Mesenchymal stem cell (in vitro differentiated cells and primary cell): ENCODE data around the gene OR6K3.

Source experiments
- DNase-seq: peaks from one replicate; pipeline ENCODE4 v3.0.0-alpha.2; 2013
- H2AFZ ChIP-seq: one replicate; pipeline ENCODE4 v1.6.1; 2013; ENCODE audit warnings: low read depth, mild to moderate bottlenecking, control low read depth, inconsistent platforms, low read length, moderate library complexity
- H2AK5ac ChIP-seq: 2 replicates; pipeline ENCODE4 v1.6.1; 2013; ENCODE audit warnings: low read length, moderate library complexity, mild to moderate bottlenecking, inconsistent platforms; ENCODE audit not compliant: severe bottlenecking
- H2BK120ac ChIP-seq: one replicate; pipeline ENCODE4 v1.6.1; 2013; ENCODE audit warnings: low read depth, mild to moderate bottlenecking, inconsistent platforms, low read length, moderate library complexity
- H2BK12ac ChIP-seq, 2 experiments: one replicate each; pipeline ENCODE4 v1.6.1; 2013; ENCODE audit warnings: inconsistent platforms in 2 of 2, low read length in 2 of 2, mild to moderate bottlenecking in 2 of 2, moderate library complexity in 2 of 2, control low read depth in 1 of 2
- H2BK15ac ChIP-seq: one replicate; pipeline ENCODE4 v1.6.1; 2013; ENCODE audit warnings: mild to moderate bottlenecking, low read depth, inconsistent platforms; ENCODE audit not compliant: poor library complexity, severe bottlenecking
- H2BK5ac ChIP-seq: 2 replicates; pipeline ENCODE4 v1.6.1; 2013; ENCODE audit warnings: low read depth, mild to moderate bottlenecking, low read length, control low read depth, inconsistent platforms; ENCODE audit not compliant: poor library complexity, severe bottlenecking
- H3K14ac ChIP-seq, 2 experiments: one replicate each; pipeline ENCODE4 v1.6.1; 2013; ENCODE audit warnings: inconsistent platforms in 2 of 2, low read length in 2 of 2, control low read depth in 1 of 2, mild to moderate bottlenecking in 1 of 2, moderate library complexity in 1 of 2
- H3K18ac ChIP-seq, 2 experiments: one replicate each; pipeline ENCODE4 v1.6.1; 2013; ENCODE audit warnings: inconsistent platforms in 2 of 2, low read length in 2 of 2, control low read depth in 1 of 2, low read depth in 1 of 2, mild to moderate bottlenecking in 1 of 2
- H3K23ac ChIP-seq, 2 experiments: one replicate each; pipeline ENCODE4 v1.6.1; 2013; ENCODE audit warnings: inconsistent platforms in 2 of 2, low read length in 2 of 2, mild to moderate bottlenecking in 2 of 2, moderate library complexity in 2 of 2, control low read depth in 1 of 2
- H3K27ac ChIP-seq: 2 replicates; pipeline ENCODE4 v1.5.1; 2013; ENCODE audit warnings: mild to moderate bottlenecking, moderate library complexity, low read length, control low read depth, inconsistent platforms; ENCODE audit not compliant: poor library complexity, severe bottlenecking
- H3K27me3 ChIP-seq, 2 experiments: 2 replicates each; pipeline versions ENCODE4 v1.6.1 to v1.7.0; 2013; ENCODE audit warnings: low read length in 2 of 2, mild to moderate bottlenecking in 2 of 2, moderate library complexity in 2 of 2, control low read depth in 1 of 2, inconsistent platforms in 1 of 2; ENCODE audit not compliant: control insufficient read depth in 1 of 2, insufficient read depth in 1 of 2
- H3K36me3 ChIP-seq, 2 experiments: 2 replicates each; pipeline versions ENCODE4 v1.6.1 to v1.7.0; 2013; ENCODE audit warnings: low read length in 2 of 2, control low read depth in 1 of 2, inconsistent platforms in 1 of 2, low read depth in 1 of 2, mild to moderate bottlenecking in 1 of 2; ENCODE audit not compliant: insufficient read depth in 2 of 2, control insufficient read depth in 1 of 2
- H3K4ac ChIP-seq, 2 experiments: one replicate each; pipeline ENCODE4 v1.6.1; 2013; ENCODE audit warnings: inconsistent platforms in 2 of 2, low read length in 2 of 2, mild to moderate bottlenecking in 2 of 2, moderate library complexity in 2 of 2, control low read depth in 1 of 2, low read depth in 1 of 2
- H3K4me1 ChIP-seq: 2 replicates; pipeline ENCODE4 v1.6.1; 2013; ENCODE audit warnings: low read depth, low read length, control low read depth; ENCODE audit not compliant: control insufficient read depth, insufficient read depth
- H3K4me2 ChIP-seq: 2 replicates; pipeline ENCODE4 v1.6.1; 2013; ENCODE audit warnings: low read length, mild to moderate bottlenecking, inconsistent platforms; ENCODE audit not compliant: poor library complexity, severe bottlenecking
- H3K4me3 ChIP-seq, 2 experiments: 2 replicates each; pipeline versions ENCODE4 v1.5.1 to v1.7.0; 2013; ENCODE audit warnings: low read length in 2 of 2, mild to moderate bottlenecking in 2 of 2, control low read depth in 1 of 2, low read depth in 1 of 2; ENCODE audit not compliant: insufficient read depth in 1 of 2
- H3K79me1 ChIP-seq: replicated peaks from 2 replicates; pipeline ENCODE4 v1.6.1; 2013; ENCODE audit warnings: mild to moderate bottlenecking, control low read depth, low read length, inconsistent platforms; ENCODE audit not compliant: poor library complexity, severe bottlenecking
- H3K9ac ChIP-seq: 2 replicates; pipeline ENCODE4 v1.7.0; 2013; ENCODE audit warnings: mild to moderate bottlenecking, low read length, moderate library complexity
- H3K9me3 ChIP-seq: 2 replicates; pipeline ENCODE4 v1.7.0; 2013; ENCODE audit warnings: mild to moderate bottlenecking, low read length; ENCODE audit not compliant: control insufficient read depth
- H4K8ac ChIP-seq: one replicate; pipeline ENCODE4 v1.6.1; 2013; ENCODE audit warnings: inconsistent platforms, mild to moderate bottlenecking, low read length, moderate library complexity
- H4K91ac ChIP-seq: one replicate; pipeline ENCODE4 v1.6.1; 2013; ENCODE audit warnings: mild to moderate bottlenecking, low read length, inconsistent platforms
- WGBS: methylation state at CpG from one replicate; pipeline ENCODE4 v1.1.7; 2013; ENCODE audit warnings: mixed read lengths; 5-methylcytosine and 5-hydroxymethylcytosine counted together

The OR6K3 gene

GRCh38 chr1:158714754-158715153 is 5.8 kb downstream of the OR6K3 start:
- H3K9me3 ChIP-seq = no peaks in the 10 kb centered on the region
- H3K4me1 ChIP-seq = no peaks in the 10 kb centered on the region
- no peak overlapping the region for H3K14ac ChIP-seq
- H3K27ac ChIP-seq = no peak overlapping the region
- no peak overlapping the region for H3K9ac ChIP-seq
- no peak overlapping the region for H4K91ac ChIP-seq
- no peaks in the 10 kb centered on the region for H3K79me1 ChIP-seq
- H2BK120ac ChIP-seq = no peak overlapping the region
- H3K4ac ChIP-seq = no peak overlapping the region
- no peak overlapping the region for H2BK12ac ChIP-seq
- no peak overlapping the region for H3K23ac ChIP-seq
- DNase-seq = no peak
- H3K18ac ChIP-seq = no peak overlapping the region
- WGBS = no CpG with 5 or more reads among the region's 1 CpG
- no peak overlapping the region for H2AK5ac ChIP-seq
- H3K4me2 ChIP-seq = no peak overlapping the region
- H2AFZ ChIP-seq = no peak overlapping the region
- no peak overlapping the region for H2BK5ac ChIP-seq
- H2BK15ac ChIP-seq = no peak overlapping the region
- no peaks in the 10 kb centered on the region for H3K27me3 ChIP-seq
- no peak overlapping the region for H3K4me3 ChIP-seq
- H4K8ac ChIP-seq = no peak overlapping the region
- no peaks in the 10 kb centered on the region for H3K36me3 ChIP-seq

GRCh38 chr1:158711098-158711497 is 9.4 kb downstream of the OR6K3 start:
- Histone ChIP-seq H2BK120ac (no peak overlapping the region), H2BK12ac (no peak overlapping the region), H3K4me1 (no peaks in the 10 kb centered on the region), H4K91ac (no peak overlapping the region), H3K14ac (no peak overlapping the region), H3K4me3 (no peak overlapping the region), H3K9me3 (no peaks in the 10 kb centered on the region), H2AFZ (no peak overlapping the region), H3K23ac (no peak overlapping the region), H3K27me3 (no peaks in the 10 kb centered on the region), H2BK5ac (no peak overlapping the region), H3K4ac (no peak overlapping the region), H2AK5ac (no peak overlapping the region), H3K4me2 (no peak overlapping the region), H3K36me3 (no peaks in the 10 kb centered on the region), H3K18ac (no peak overlapping the region), H3K79me1 (no peaks in the 10 kb centered on the region), H3K9ac (no peak overlapping the region), H2BK15ac (no peak overlapping the region), H3K27ac (no peak overlapping the region), H4K8ac (no peak overlapping the region)
- 45% methylated on average over 2 of the region's 4 CpGs for WGBS
- no peak for DNase-seq

- Histone ChIP-seq H3K14ac (no peak overlapping the region), H2AK5ac (no peak overlapping the region), H2BK120ac (no peak overlapping the region), H3K9me3 (no peaks in the 10 kb centered on the region), H3K4me1 (no peaks in the 10 kb centered on the region), H3K18ac (no peak overlapping the region), H3K4me3 (no peak overlapping the region), H3K27ac (no peak overlapping the region), H4K91ac (no peak overlapping the region), H2AFZ (no peak overlapping the region), H2BK12ac (no peak overlapping the region), H3K36me3 (no peaks in the 10 kb centered on the region), H4K8ac (no peak overlapping the region), H3K4ac (no peak overlapping the region), H3K27me3 (no peaks in the 10 kb centered on the region), H2BK15ac (no peak overlapping the region), H3K9ac (no peak overlapping the region), H3K23ac (no peak overlapping the region), H3K4me2 (no peak overlapping the region), H2BK5ac (no peak overlapping the region), H3K79me1 (no peaks in the 10 kb centered on the region)
- no peak for DNase-seq
- WGBS = no CpG with 5 or more reads among the region's 2 CpGs
Observed at GRCh38 chr1:158706096-158706495, 14.4 kb downstream of the OR6K3 start.

GRCh38 chr1:158700552-158700951 is 20.0 kb downstream of the OR6K3 start, which contains the start of gene OR6K2:
Gene OR6K2 (minus strand): TSS chr1:158700652. CDS start chr1:158700652, 0 bp downstream.
- 73% methylated on average over 4 of the region's 4 CpGs for WGBS
- Histone ChIP-seq H4K8ac (no peak within 1 kb of the TSS), H3K18ac (no peak within 1 kb of the TSS), H2BK12ac (no peak within 1 kb of the TSS), H3K14ac (no peak within 1 kb of the TSS), H3K4me1 (no peaks in the 10 kb centered on the region), H2AFZ (no peak within 1 kb of the TSS), H3K4me3 (no peak within 1 kb of the TSS), H2BK15ac (no peak within 1 kb of the TSS), H3K4ac (no peak within 1 kb of the TSS), H4K91ac (no peak within 1 kb of the TSS), H3K4me2 (no peak within 1 kb of the TSS), H2AK5ac (no peak within 1 kb of the TSS), H2BK120ac (no peak within 1 kb of the TSS), H3K9me3 (no peaks in the 10 kb centered on the region), H3K36me3 (no peaks in the 10 kb centered on the region), H3K23ac (no peak within 1 kb of the TSS), H2BK5ac (no peak within 1 kb of the TSS), H3K79me1 (no peaks in the 10 kb centered on the region), H3K9ac (no peak within 1 kb of the TSS), H3K27me3 (no peaks in the 10 kb centered on the region), H3K27ac (no peak within 1 kb of the TSS)
- no peak for DNase-seq
